Ishikawa (cell line): Measurements from ENCODE around the gene ID3.

Experiments
- CEBPB ChIP-seq: IDR thresholded peaks from 2 replicates; pipeline ENCODE4 v1.6.1; 2012
- CREB1 ChIP-seq: IDR thresholded peaks from 2 replicates; pipeline ENCODE4 v1.6.1; 2012; ENCODE audit warnings: low read depth
- EGR1 ChIP-seq: IDR thresholded peaks from 2 replicates; pipeline ENCODE4 v1.6.1; 2012
- EP300 ChIP-seq: IDR thresholded peaks from 2 replicates; pipeline ENCODE4 v1.6.1; 2012; ENCODE audit warnings: borderline replicate concordance
- FOXM1 ChIP-seq: IDR thresholded peaks from 2 replicates; pipeline ENCODE4 v1.6.1; 2012; ENCODE audit warnings: low read depth, borderline replicate concordance
- MAX ChIP-seq: IDR thresholded peaks from 2 replicates; pipeline ENCODE4 v1.6.1; 2012
- NFIC ChIP-seq: IDR thresholded peaks from 2 replicates; pipeline ENCODE4 v1.6.1; 2012
- RAD21 ChIP-seq: IDR thresholded peaks from 2 replicates; pipeline ENCODE4 v1.6.1; 2012; ENCODE audit warnings: low read depth
- REST ChIP-seq: IDR thresholded peaks from 2 replicates; pipeline ENCODE4 v1.6.1; 2012; ENCODE audit warnings: low read depth, mild to moderate bottlenecking
- TAF1 ChIP-seq: IDR thresholded peaks from 2 replicates; pipeline ENCODE4 v1.6.1; 2012; ENCODE audit warnings: low read depth, mild to moderate bottlenecking
- TCF12 ChIP-seq: IDR thresholded peaks from 2 replicates; pipeline ENCODE4 v1.6.1; 2012; ENCODE audit warnings: low read depth
- TEAD4 ChIP-seq: IDR thresholded peaks from 2 replicates; pipeline ENCODE4 v1.6.1; 2012
- USF1 ChIP-seq: IDR thresholded peaks from 2 replicates; pipeline ENCODE4 v1.6.1; 2012
- YY1 ChIP-seq: IDR thresholded peaks from 2 replicates; pipeline ENCODE4 v1.6.1; 2012; ENCODE audit warnings: low read depth
- ZBTB7A ChIP-seq: IDR thresholded peaks from 2 replicates; pipeline ENCODE4 v1.6.1; 2012; ENCODE audit warnings: low read depth

Gene ID3

GRCh38 chr1:23531562-23532094 lies 27.7 kb downstream of the ID3 start:
- TF ChIP-seq EGR1 (no peak), MAX (no peak), USF1 (no peak), YY1 (no peak), REST (no peak)

GRCh38 chr1:23530747-23531561 lies 28.3 kb downstream of the ID3 start, which contains the start of gene E2F2:
TSS of gene E2F2 (minus strand) at chr1:23531233. CDS start at chr1:23530793, 440 bp downstream.
- TF ChIP-seq ZBTB7A (peak; percentile 87), TAF1 (peak; percentile 60), EGR1 (no peak), MAX (peak; percentile 90), CREB1 (0 out of 2 replicates have a peak, but pooled peaks have one; percentile 38), NFIC (peak; percentile 66), CEBPB (peak; percentile 99), RAD21 (no peak), YY1 (peak; percentile 59), USF1 (no peak; the same call in 1 of the 2 replicates), EP300 (no peak; the same call in 1 of the 2 replicates), TCF12 (no peak), TEAD4 (peak; percentile 32; the same call in 1 of the 2 replicates), FOXM1 (peak; percentile 94), REST (no peak)

- no peak for TF ChIP-seq TAF1
- TF ChIP-seq NFIC: no peak
- TF ChIP-seq USF1: no peak
Measured at GRCh38 chr1:23530087-23530746, 29.1 kb downstream of the ID3 start.

GRCh38 chr1:23529146-23530086 lies 29.9 kb downstream of the ID3 start:
- TF ChIP-seq FOXM1: no peak
- TF ChIP-seq USF1: no peak
- no peak for TF ChIP-seq NFIC
- TF ChIP-seq CEBPB: no peak
- no peak for TF ChIP-seq EGR1
- no peak for TF ChIP-seq ZBTB7A
- TF ChIP-seq EP300: no peak
- no peak for TF ChIP-seq YY1
- no peak for TF ChIP-seq REST
- TF ChIP-seq TCF12: no peak
